Measurements from ENCODE around the gene RPL34. TPM values are rescaled to one million over a fixed set of nuclear protein-coding genes. Genes with fewer than 3 reads are reported as not detected.
A peak's percentile ranks its signal among the peaks of the same experiment; 100 is the strongest.

RPL34 gene
- polyA plus RNA-seq, 1 of the 3 experiments (the other 2 are of a cell fraction) = 2,955 TPM

GRCh38 chr4:108612365-108612764 lies 8.0 kb upstream of the RPL34 start:
- Histone ChIP-seq H3K36me3 (replicated peaks in 1 of 2; ENCODE audit: control insufficient read depth in 1 of 2, insufficient read depth in 2 of 2, low read length in 1 of 2) (peaks cover 0 to 6% of the 10 kb centered on the region in 2 experiments), H3K27me3 (ENCODE audit: insufficient read depth) (no peaks in the 10 kb centered on the region), H3K4me3 (ENCODE audit: low read depth in 2 of 2, low read length in 1 of 2) (no peak overlapping the region), H3K4me1 (ENCODE audit: control insufficient read depth in 1 of 2, insufficient read depth in 2 of 2, low read depth in 1 of 2, low read length in 1 of 2) (no peaks in the 10 kb centered on the region), H4K20me1 (ENCODE audit: insufficient read depth) (no peaks in the 10 kb centered on the region), H3K4me2 (no peak overlapping the region), H3K27ac (ENCODE audit: low read depth in 2 of 2, low read length in 1 of 2) (no peak overlapping the region), H2AFZ (ENCODE audit: low read depth) (no peak overlapping the region), H3F3A (replicated peaks; ENCODE audit: insufficient read depth) (no peaks in the 10 kb centered on the region), H3K9me2 (no peaks in the 10 kb centered on the region), H3K79me2 (ENCODE audit: insufficient read depth) (no peaks in the 10 kb centered on the region), H3K9ac (no peak overlapping the region), H3K9me3 (peaks cover 6% of the 10 kb centered on the region)
- DNase-seq = no peak
- TF ChIP-seq GATA2 (CRISPR knock-in tag; IDR thresholded peaks at IDR 0.05) = no peak
- TF ChIP-seq CTCF (IDR thresholded peaks at IDR 0.05) = no peak
- no peak for TF ChIP-seq REST (IDR thresholded peaks at IDR 0.05; ENCODE audit: low read depth, low read length)
- TF ChIP-seq RCOR1 (IDR thresholded peaks at IDR 0.05; ENCODE audit: low read length) = no peak
- CTCF ChIA-PET = no interaction called here
- POLR2A ChIA-PET = no interaction called here
- 87% methylated on average over 6 of the region's 6 CpGs for WGBS (ENCODE audit: low lambda C conversion rate)

- Histone ChIP-seq H3K36me3 (replicated peaks in 1 of 2; ENCODE audit: control insufficient read depth in 1 of 2, insufficient read depth in 2 of 2, low read length in 1 of 2) (peaks cover 27 to 36% of the 10 kb centered on the region in 2 experiments), H3K4me2 (peak overlapping the region; percentile 87), H3K27ac (ENCODE audit: low read depth in 2 of 2, low read length in 1 of 2) (no peak overlapping the region; a peak in 1 of 4 replicates), H2AFZ (ENCODE audit: low read depth) (peak overlapping the region; percentile 99), H3K27me3 (ENCODE audit: insufficient read depth) (no peaks in the 10 kb centered on the region), H3K9me3 (peaks cover 6% of the 10 kb centered on the region), H4K20me1 (ENCODE audit: insufficient read depth) (peaks cover 34% of the 10 kb centered on the region), H3K4me1 (ENCODE audit: control insufficient read depth in 1 of 2, insufficient read depth in 2 of 2, low read depth in 1 of 2, low read length in 1 of 2) (peaks cover 14 to 23% of the 10 kb centered on the region in 2 experiments; a peak in 3 of 4 replicates), H3K4me3 (ENCODE audit: low read depth in 2 of 2, low read length in 1 of 2) (peak overlapping the region; percentile 97 to 99), H3K9me2 (no peaks in the 10 kb centered on the region), H3K79me2 (ENCODE audit: insufficient read depth) (peaks cover 41% of the 10 kb centered on the region), H3F3A (replicated peaks; ENCODE audit: insufficient read depth) (peaks cover 6% of the 10 kb centered on the region), H3K9ac (no peak overlapping the region)
- no peak for DNase-seq
- 88% methylated on average over 7 of the region's 7 CpGs for WGBS (ENCODE audit: low lambda C conversion rate)
- CTCF ChIA-PET = interaction anchor here (1.8 kb wide), 1 partner anchor 47 kb away, joined by 9 read pairs; no protein-coding TSS in a partner anchor
- no peak for TF ChIP-seq FOXM1 (IDR thresholded peaks at IDR 0.05; ENCODE audit: low read depth)
- TF ChIP-seq YY1 (IDR thresholded peaks at IDR 0.05; ENCODE audit: low read depth) = no peak
- no peak for TF ChIP-seq CTCF (IDR thresholded peaks at IDR 0.05)
- no peak for TF ChIP-seq GATA2 (CRISPR knock-in tag; IDR thresholded peaks at IDR 0.05)
- TF ChIP-seq NRF1 (IDR thresholded peaks at IDR 0.05; ENCODE audit: low read depth, low read length) = no peak
- no peak for TF ChIP-seq FOXJ3 (CRISPR knock-in tag; IDR thresholded peaks at IDR 0.05)
- TF ChIP-seq ELF1 (IDR thresholded peaks at IDR 0.05) = no peak
- TF ChIP-seq FOSL2 (IDR thresholded peaks at IDR 0.05; ENCODE audit: borderline replicate concordance, low read depth) = no peak
- TF ChIP-seq MEF2A (IDR thresholded peaks at IDR 0.05; ENCODE audit: borderline replicate concordance, low read depth) = no peak
- POLR2A ChIA-PET = interaction anchor here (1.0 to 2.8 kb wide), 4 partner anchors 10 to 688 kb away, joined by 3 to 18 read pairs (median 5); partner anchors contain the start of genes CYP2U1 and OSTC
Measured at GRCh38 chr4:108619372-108620100, 840 bp upstream of the RPL34 start.

Data from SK-N-SH (cell line).